LoVo (cell line): ENCODE results near the gene GATC.
"Not testable (repeated sequence)": the region's sequence is repeated elsewhere in the genome, so short reads cannot be mapped to it uniquely, and the experiment has no call there.

ENCODE experiments used
- DNase-seq: peaks from one replicate; pipeline ENCODE4 v3.0.0-alpha.2; 2016; ENCODE audit warnings: low spot score

GATC gene

GRCh38 chr12:120470150-120470784 is 24.0 kb downstream of the GATC start:
- DNase-seq: no peak

GRCh38 chr12:120472521-120472920 is 26.3 kb downstream of the GATC start:
- no peak for DNase-seq

- no peak for DNase-seq
Observed at GRCh38 chr12:120473807-120474615, 27.8 kb downstream of the GATC start.

- DNase-seq: peak; percentile 75
Observed at GRCh38 chr12:120474616-120474960, 28.3 kb downstream of the GATC start.

GRCh38 chr12:120475643-120476042 is 29.4 kb downstream of the GATC start:
- no peak for DNase-seq

GRCh38 chr12:120479458-120479857 is 33.2 kb downstream of the GATC start:
- no peak for DNase-seq

GRCh38 chr12:120480211-120480610 is 34.0 kb downstream of the GATC start:
- no peak for DNase-seq

- DNase-seq: no peak
Observed at GRCh38 chr12:120481022-120481767, 35.0 kb downstream of the GATC start.

GRCh38 chr12:120483621-120484020 is 37.4 kb downstream of the GATC start:
- no peak for DNase-seq

- DNase-seq: no peak
Observed at GRCh38 chr12:120485961-120486881, 40.0 kb downstream of the GATC start.

GRCh38 chr12:120487552-120487951 is 41.3 kb downstream of the GATC start:
- DNase-seq: not testable (repeated sequence)

GRCh38 chr12:120488057-120488640 is 41.9 kb downstream of the GATC start:
- DNase-seq: no peak

- no peak for DNase-seq
Observed at GRCh38 chr12:120489018-120489417, 42.8 kb downstream of the GATC start.

GRCh38 chr12:120490325-120490724 is 44.1 kb downstream of the GATC start:
- DNase-seq: no peak

GRCh38 chr12:120490833-120491512 is 44.7 kb downstream of the GATC start:
- no peak for DNase-seq

- no peak for DNase-seq
Observed at GRCh38 chr12:120495186-120495730, 49.0 kb downstream of the GATC start.

- DNase-seq: peak; percentile 99
Observed at GRCh38 chr12:120495731-120496412, 49.6 kb downstream of the GATC start, which contains the start of gene DYNLL1. DYNLL1 (plus strand) TSS chr12:120496113; CDS start chr12:120496422, 309 bp downstream.

- DNase-seq: peak; percentile 36
Observed at GRCh38 chr12:120496413-120497340, 50.4 kb downstream of the GATC start.
